Osteoblast (primary cell): ENCODE measurements around the gene BEST4. TPM values are rescaled to one million over a fixed set of nuclear protein-coding genes. Genes with fewer than 3 reads are reported as not detected.

ENCODE experiments used
- DNase-seq: peaks from one replicate; pipeline ENCODE4 v3.0.0; 2011; ENCODE audit warnings: low spot score, mixed read lengths; ENCODE audit not compliant: insufficient read length; ENCODE audit errors: missing footprints
- H2AFZ ChIP-seq: 2 replicates; pipeline ENCODE4 v1.6.0; 2011; ENCODE audit warnings: mild to moderate bottlenecking, low read length
- H3K27ac ChIP-seq: 2 replicates; pipeline ENCODE4 v1.5.1; 2011; ENCODE audit warnings: mild to moderate bottlenecking, low read depth, low read length, moderate library complexity
- H3K27me3 ChIP-seq: 2 replicates; pipeline ENCODE4 v1.6.0; 2012; ENCODE audit warnings: mild to moderate bottlenecking, control low read depth, inconsistent platforms, low read length, moderate library complexity; ENCODE audit not compliant: insufficient read depth
- H3K36me3 ChIP-seq: 2 replicates; pipeline ENCODE4 v1.5.1; 2011; ENCODE audit warnings: mild to moderate bottlenecking, low read length, control low read depth, moderate library complexity; ENCODE audit not compliant: insufficient read depth
- H3K4me1 ChIP-seq: 2 replicates; pipeline ENCODE4 v1.5.1; 2011; ENCODE audit warnings: mild to moderate bottlenecking, low read length, control low read depth, moderate library complexity; ENCODE audit not compliant: insufficient read depth
- H3K4me2 ChIP-seq: 2 replicates; pipeline ENCODE4 v1.6.0; 2011; ENCODE audit warnings: mild to moderate bottlenecking, low read length; ENCODE audit not compliant: insufficient read depth
- H3K4me3 ChIP-seq: fragments of 200-600 bp; sonication (generic); 3 replicates; pipeline ENCODE4 v1.5.1; 2012; ENCODE audit warnings: mild to moderate bottlenecking, low read length, inconsistent platforms; ENCODE audit not compliant: insufficient read depth
- H3K79me2 ChIP-seq: 2 replicates; pipeline ENCODE4 v1.6.0; 2012; ENCODE audit warnings: mild to moderate bottlenecking, low read length, control low read depth, inconsistent platforms; ENCODE audit not compliant: insufficient read depth
- H3K9me3 ChIP-seq: 2 replicates; pipeline ENCODE4 v1.5.1; 2011; ENCODE audit warnings: low read depth, low read length, control low read depth
- H4K20me1 ChIP-seq: 2 replicates; pipeline ENCODE4 v1.6.0; 2012; ENCODE audit warnings: mild to moderate bottlenecking, low read length, control low read depth; ENCODE audit not compliant: insufficient read depth
- CTCF ChIP-seq: IDR thresholded peaks from 2 replicates; pipeline ENCODE4 v1.5.1; 2011; ENCODE audit warnings: mild to moderate bottlenecking, low read depth, low read length, moderate library complexity; ENCODE audit errors: extremely low read depth
- total RNA-seq: library from RNA; depleted of rRNA; stranded (reverse); fragments of >200 nt; gene quantifications from 2 replicates; pipeline ENCODE4 v1.2.3, GENCODE V29; 2012

BEST4 gene
- total RNA-seq, 1 donor: not detected

DNA sequence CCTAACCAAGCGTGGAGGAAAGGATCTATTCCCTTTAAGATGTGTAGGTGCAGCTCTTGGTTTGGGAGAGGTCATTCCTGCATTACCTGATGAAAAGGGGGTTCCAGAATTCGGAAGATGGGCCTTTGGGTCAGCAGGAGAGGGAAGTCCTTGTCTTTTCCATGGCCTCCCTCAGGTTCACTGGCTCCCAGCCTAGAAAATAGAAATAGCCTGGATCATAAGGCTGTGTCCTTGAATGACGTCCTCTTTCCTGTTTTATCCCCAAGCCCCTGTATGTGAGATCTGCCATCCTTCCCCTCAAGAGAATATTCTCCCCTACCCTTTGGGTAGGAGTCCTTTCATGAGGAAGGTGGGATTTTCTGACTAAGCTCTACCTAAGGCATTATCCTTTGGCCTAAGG lies 27.1 kb downstream of the BEST4 start:
- Histone ChIP-seq H2AFZ (no peak overlapping the region), H3K4me2 (no peak overlapping the region), H3K79me2 (no peaks in the 10 kb centered on the region), H4K20me1 (no peaks in the 10 kb centered on the region), H3K4me3 (no peak overlapping the region), H3K27ac (no peak overlapping the region), H3K4me1 (no peaks in the 10 kb centered on the region), H3K9me3 (no peaks in the 10 kb centered on the region), H3K36me3 (peaks cover 63% of the 10 kb centered on the region), H3K27me3 (no peaks in the 10 kb centered on the region)
- TF ChIP-seq CTCF: no peak
- DNase-seq: no peak

- Histone ChIP-seq H3K9me3 (no peaks in the 10 kb centered on the region), H3K4me1 (no peaks in the 10 kb centered on the region), H3K79me2 (no peaks in the 10 kb centered on the region), H3K27me3 (no peaks in the 10 kb centered on the region), H3K27ac (no peak overlapping the region), H3K4me2 (no peak overlapping the region), H4K20me1 (no peaks in the 10 kb centered on the region), H2AFZ (no peak overlapping the region), H3K36me3 (peaks cover 75% of the 10 kb centered on the region), H3K4me3 (no peak overlapping the region)
- no peak for DNase-seq
- TF ChIP-seq CTCF: no peak
Measured at GRCh38 chr1:44759077-44759476, 28.9 kb downstream of the BEST4 start.

DNA sequence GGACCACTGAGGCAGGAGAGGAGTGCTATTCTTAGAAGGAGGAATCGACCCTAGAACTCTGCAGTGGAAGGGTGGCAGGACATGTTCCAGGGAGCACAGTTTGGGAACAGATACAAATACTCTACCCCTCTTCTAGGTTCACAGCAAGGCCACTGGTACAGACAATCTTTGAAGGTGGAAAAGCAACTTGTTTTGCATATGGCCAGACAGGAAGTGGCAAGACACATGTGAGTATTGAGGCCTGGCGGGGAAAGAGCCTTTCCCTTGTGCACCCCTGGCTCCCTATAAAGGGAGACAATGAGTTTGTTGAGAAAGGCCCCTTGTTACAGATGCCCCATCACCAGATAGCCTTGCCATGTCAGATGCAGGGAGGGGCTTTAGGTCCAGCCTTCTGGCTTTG lies 30.6 kb downstream of the BEST4 start:
- Histone ChIP-seq H3K4me3 (no peak overlapping the region), H3K9me3 (no peaks in the 10 kb centered on the region), H3K79me2 (no peaks in the 10 kb centered on the region), H3K36me3 (peaks cover 78% of the 10 kb centered on the region), H2AFZ (no peak overlapping the region), H3K4me1 (no peaks in the 10 kb centered on the region), H3K27me3 (no peaks in the 10 kb centered on the region), H4K20me1 (no peaks in the 10 kb centered on the region), H3K4me2 (no peak overlapping the region), H3K27ac (no peak overlapping the region)
- no peak for TF ChIP-seq CTCF
- DNase-seq: no peak

- Histone ChIP-seq H3K36me3 (peaks cover 44% of the 10 kb centered on the region), H4K20me1 (no peaks in the 10 kb centered on the region), H3K27ac (no peak overlapping the region), H2AFZ (no peak overlapping the region), H3K4me3 (no peak overlapping the region), H3K27me3 (no peaks in the 10 kb centered on the region), H3K4me2 (no peak overlapping the region), H3K9me3 (no peaks in the 10 kb centered on the region), H3K79me2 (peaks cover 35% of the 10 kb centered on the region), H3K4me1 (peaks cover 6% of the 10 kb centered on the region)
- peak; percentile 7 for TF ChIP-seq CTCF
- DNase-seq: no peak
Measured at GRCh38 chr1:44747878-44748277, 40.1 kb downstream of the BEST4 start.
